GM23338 (cell line): Measurements from ENCODE around the gene M6PR. TPM values are rescaled to one million over a fixed set of nuclear protein-coding genes. Genes with fewer than 3 reads are reported as not detected.

Experiments used
- ATAC-seq: fragments of 200-7000 bp; cut with Tn5 transposase; 3 replicates; pipeline ENCODE4 v1.9.1; 2020
- DNase-seq: peaks from one replicate; pipeline ENCODE4 v3.0.0-alpha.2; 2015; ENCODE audit warnings: low spot score
- H2AFZ ChIP-seq: fragments of 200-600 bp; sonication (generic); 2 replicates; pipeline ENCODE4 v1.8.0; 2016; ENCODE audit warnings: antibody characterized with exemption, mild to moderate bottlenecking, moderate library complexity
- H3F3A ChIP-seq: fragments of 200-600 bp; sonication (generic); replicated peaks from 2 replicates; pipeline ENCODE4 v1.8.0; 2017; ENCODE audit warnings: antibody characterized with exemption, mixed run types, low read depth
- H3K27ac ChIP-seq: fragments of 200-600 bp; sonication (generic); 2 replicates; pipeline ENCODE4 v1.6.1; 2016; ENCODE audit warnings: low read depth
- H3K27me3 ChIP-seq: fragments of 200-600 bp; sonication (generic); 2 replicates; pipeline ENCODE4 v1.8.0; 2016; ENCODE audit warnings: mild to moderate bottlenecking, mixed run types, moderate library complexity; ENCODE audit not compliant: insufficient read depth
- H3K36me3 ChIP-seq: fragments of 200-600 bp; sonication (generic); 2 replicates; pipeline ENCODE4 v1.8.0; 2016; ENCODE audit warnings: mild to moderate bottlenecking; ENCODE audit not compliant: insufficient read depth
- H3K4me1 ChIP-seq: fragments of 200-600 bp; sonication (generic); 2 replicates; pipeline ENCODE4 v1.8.0; 2016; ENCODE audit warnings: mild to moderate bottlenecking, moderate library complexity; ENCODE audit not compliant: insufficient read depth
- H3K4me2 ChIP-seq: fragments of 200-600 bp; sonication (generic); 2 replicates; pipeline ENCODE4 v1.7.1; 2017; ENCODE audit warnings: mixed run types
- H3K4me3 ChIP-seq: fragments of 200-600 bp; sonication (generic); 2 replicates; pipeline ENCODE4 v1.6.1; 2016; ENCODE audit warnings: mixed run types
- H3K79me2 ChIP-seq: fragments of 200-600 bp; sonication (generic); replicated peaks from 2 replicates; pipeline ENCODE4 v1.8.0; 2017; ENCODE audit warnings: mild to moderate bottlenecking; ENCODE audit not compliant: insufficient read depth
- H3K9me2 ChIP-seq: fragments of 200-600 bp; sonication (generic); 2 replicates; pipeline ENCODE4 v1.8.0; 2017; ENCODE audit not compliant: insufficient read depth
- H4K20me1 ChIP-seq: fragments of 200-600 bp; sonication (generic); replicated peaks from 2 replicates; pipeline ENCODE4 v1.8.0; 2017; ENCODE audit warnings: mild to moderate bottlenecking; ENCODE audit not compliant: insufficient read depth
- H3K27ac Mint-ChIP-seq: 2 replicates; pipeline ENCODE4 v1.8.0; 2020; ENCODE audit warnings: inconsistent platforms, mild to moderate bottlenecking, moderate library complexity, mixed read lengths
- H3K27me3 Mint-ChIP-seq: 3 replicates; pipeline ENCODE4 v1.8.0; 2022; ENCODE audit warnings: low read depth, mild to moderate bottlenecking, moderate library complexity, mixed read lengths, inconsistent platforms; ENCODE audit not compliant: insufficient read depth, poor library complexity
- H3K36me3 Mint-ChIP-seq: 3 replicates; pipeline ENCODE4 v1.8.0; 2021; ENCODE audit warnings: low read depth, mild to moderate bottlenecking, inconsistent platforms, moderate library complexity, mixed read lengths
- H3K4me1 Mint-ChIP-seq: 3 replicates; pipeline ENCODE4 v1.8.0; 2020; ENCODE audit warnings: mild to moderate bottlenecking, inconsistent platforms, mixed read lengths
- H3K4me3 Mint-ChIP-seq: 3 replicates; pipeline ENCODE4 v1.8.0; 2021; ENCODE audit warnings: moderate library complexity, mild to moderate bottlenecking, inconsistent platforms, mixed read lengths
- H3K9me3 Mint-ChIP-seq: 3 replicates; pipeline ENCODE4 v1.8.0; 2020; ENCODE audit warnings: moderate library complexity, mild to moderate bottlenecking, inconsistent platforms, mixed read lengths
- CREB1 ChIP-seq: fragments of 250-450 bp; sonication (Bioruptor Pico); IDR thresholded peaks from 2 replicates; pipeline ENCODE4 v1.5.0; 2020; ENCODE audit warnings: low read depth, mild to moderate bottlenecking, moderate library complexity
- EZH2phosphoT487 ChIP-seq: fragments of 200-600 bp; sonication (generic); IDR thresholded peaks from one replicate; pipeline ENCODE4 v1.8.1; 2018; ENCODE audit warnings: antibody characterized with exemption; ENCODE audit not compliant: unreplicated experiment
- JUNB ChIP-seq: IDR thresholded peaks from one replicate; pipeline ENCODE4 v1.6.1; 2016; ENCODE audit warnings: antibody characterized with exemption; ENCODE audit not compliant: unreplicated experiment
- NANOG ChIP-seq: IDR thresholded peaks from 2 replicates; pipeline ENCODE4 v1.6.1; 2016; ENCODE audit warnings: antibody characterized with exemption, borderline replicate concordance
- POLR2AphosphoS5 ChIP-seq: IDR thresholded peaks from 2 replicates; pipeline ENCODE4 v1.6.1; 2016; ENCODE audit warnings: antibody characterized with exemption, low read depth
- STAT1 ChIP-seq: IDR thresholded peaks from one replicate; pipeline ENCODE4 v1.6.1; 2016; ENCODE audit warnings: antibody characterized with exemption; ENCODE audit not compliant: unreplicated experiment
- ZNF114 ChIP-seq: fragments of 250-450 bp; sonication (Bioruptor Pico); IDR thresholded peaks from 2 replicates; pipeline ENCODE4 v1.5.0; 2020; ENCODE audit warnings: mild to moderate bottlenecking, moderate library complexity
- ZNF331 ChIP-seq: fragments of 250-450 bp; sonication (Bioruptor Pico); IDR thresholded peaks from 2 replicates; pipeline ENCODE4 v1.5.0; 2020; ENCODE audit warnings: low read depth, mild to moderate bottlenecking, moderate library complexity
- polyA plus RNA-seq: library from polyadenylated mRNA; unstranded; fragments of >200 nt; fragmentation: Nextera tagmentation; extraction: Ambion mirVana; gene quantifications from 2 replicates; pipeline ENCODE4 v1.2.1, GENCODE V29; 2016
- total RNA-seq: library from RNA; depleted of rRNA; stranded (reverse); fragments of >200 nt; shearing (Covaris generic); gene quantifications from 2 replicates; pipeline ENCODE4 v1.2.3, GENCODE V29; 2014
- TF ChIP-seq, protein P1 (sequence below), 2 experiments: fragments of 200-600 bp in 1 of 2; sonication (generic) in 1 of 2; conservative IDR thresholded peaks; 2 replicates each; pipeline versions ENCODE4 v1.5.1 to v1.6.1; 2016 to 2017; ENCODE audit warnings: antibody characterized with exemption in 2 of 2, low read depth in 2 of 2, mild to moderate bottlenecking in 2 of 2, moderate library complexity in 1 of 2
- TF ChIP-seq, protein P2 (sequence below): IDR thresholded peaks from 2 replicates; pipeline ENCODE4 v1.6.1; 2016; ENCODE audit warnings: antibody characterized with exemption
- TF ChIP-seq, protein P3 (sequence below): IDR thresholded peaks from one replicate; pipeline ENCODE4 v1.6.1; 2018; ENCODE audit warnings: antibody characterized with exemption; ENCODE audit not compliant: unreplicated experiment
- TF ChIP-seq, protein P4 (sequence below): fragments of 250-450 bp; sonication (Bioruptor Pico); IDR thresholded peaks from 2 replicates; pipeline ENCODE4 v1.5.0; 2020; ENCODE audit warnings: mild to moderate bottlenecking, moderate library complexity

M6PR gene
- total and polyA plus RNA-seq, 2 experiments from 2014 or later, result 103 to 147 TPM

DNA sequence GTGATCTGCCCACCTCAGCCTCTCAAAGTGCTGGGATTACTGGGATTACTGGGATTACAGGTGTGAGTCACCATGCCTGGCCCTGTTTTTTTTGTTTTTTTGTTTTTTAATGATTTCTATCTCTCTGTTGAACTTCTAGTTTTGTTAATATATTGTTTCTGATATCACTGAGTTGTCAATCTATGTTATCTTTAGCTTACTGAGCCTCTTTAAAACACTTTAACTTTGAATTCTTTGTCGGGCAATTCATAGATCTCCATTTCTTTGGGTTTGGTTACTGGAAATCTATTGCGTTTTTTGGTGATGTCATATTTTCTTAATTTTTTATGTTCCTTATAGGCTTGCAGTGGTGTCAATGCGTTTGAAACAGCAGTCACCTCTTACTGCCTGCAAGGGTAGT, 30.7 kb upstream of the M6PR start:
- no peak overlapping the region for H2AFZ ChIP-seq
- Mint-ChIP-seq H3K4me1 (no peaks in the 10 kb centered on the region; the same call in 2 of the 3 replicates), H3K36me3 (no peaks in the 10 kb centered on the region; the same call in 2 of the 3 replicates), H3K9me3 (no peaks in the 10 kb centered on the region; the same call in 2 of the 3 replicates), H3K27me3 (peaks cover 3% of the 10 kb centered on the region), H3K27ac (no peak overlapping the region), H3K4me3 (no peak overlapping the region)
- H3K27ac ChIP-seq, result no peak overlapping the region
- H3K9me2 ChIP-seq, result no peaks in the 10 kb centered on the region
- H3K4me2 ChIP-seq, result no peak overlapping the region
- DNase-seq, result no peak
- no peaks in the 10 kb centered on the region for H3F3A ChIP-seq
- no peaks in the 10 kb centered on the region for H3K79me2 ChIP-seq
- H3K4me1 ChIP-seq, result no peaks in the 10 kb centered on the region
- TF ChIP-seq, protein P1, sequence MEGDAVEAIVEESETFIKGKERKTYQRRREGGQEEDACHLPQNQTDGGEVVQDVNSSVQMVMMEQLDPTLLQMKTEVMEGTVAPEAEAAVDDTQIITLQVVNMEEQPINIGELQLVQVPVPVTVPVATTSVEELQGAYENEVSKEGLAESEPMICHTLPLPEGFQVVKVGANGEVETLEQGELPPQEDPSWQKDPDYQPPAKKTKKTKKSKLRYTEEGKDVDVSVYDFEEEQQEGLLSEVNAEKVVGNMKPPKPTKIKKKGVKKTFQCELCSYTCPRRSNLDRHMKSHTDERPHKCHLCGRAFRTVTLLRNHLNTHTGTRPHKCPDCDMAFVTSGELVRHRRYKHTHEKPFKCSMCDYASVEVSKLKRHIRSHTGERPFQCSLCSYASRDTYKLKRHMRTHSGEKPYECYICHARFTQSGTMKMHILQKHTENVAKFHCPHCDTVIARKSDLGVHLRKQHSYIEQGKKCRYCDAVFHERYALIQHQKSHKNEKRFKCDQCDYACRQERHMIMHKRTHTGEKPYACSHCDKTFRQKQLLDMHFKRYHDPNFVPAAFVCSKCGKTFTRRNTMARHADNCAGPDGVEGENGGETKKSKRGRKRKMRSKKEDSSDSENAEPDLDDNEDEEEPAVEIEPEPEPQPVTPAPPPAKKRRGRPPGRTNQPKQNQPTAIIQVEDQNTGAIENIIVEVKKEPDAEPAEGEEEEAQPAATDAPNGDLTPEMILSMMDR (conservative IDR thresholded peaks at IDR 0.05; ENCODE audit: low read depth in 2 of 2), result no peak
- TF ChIP-seq, protein P2, sequence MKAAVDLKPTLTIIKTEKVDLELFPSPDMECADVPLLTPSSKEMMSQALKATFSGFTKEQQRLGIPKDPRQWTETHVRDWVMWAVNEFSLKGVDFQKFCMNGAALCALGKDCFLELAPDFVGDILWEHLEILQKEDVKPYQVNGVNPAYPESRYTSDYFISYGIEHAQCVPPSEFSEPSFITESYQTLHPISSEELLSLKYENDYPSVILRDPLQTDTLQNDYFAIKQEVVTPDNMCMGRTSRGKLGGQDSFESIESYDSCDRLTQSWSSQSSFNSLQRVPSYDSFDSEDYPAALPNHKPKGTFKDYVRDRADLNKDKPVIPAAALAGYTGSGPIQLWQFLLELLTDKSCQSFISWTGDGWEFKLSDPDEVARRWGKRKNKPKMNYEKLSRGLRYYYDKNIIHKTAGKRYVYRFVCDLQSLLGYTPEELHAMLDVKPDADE, result no peak
- TF ChIP-seq, protein P3, sequence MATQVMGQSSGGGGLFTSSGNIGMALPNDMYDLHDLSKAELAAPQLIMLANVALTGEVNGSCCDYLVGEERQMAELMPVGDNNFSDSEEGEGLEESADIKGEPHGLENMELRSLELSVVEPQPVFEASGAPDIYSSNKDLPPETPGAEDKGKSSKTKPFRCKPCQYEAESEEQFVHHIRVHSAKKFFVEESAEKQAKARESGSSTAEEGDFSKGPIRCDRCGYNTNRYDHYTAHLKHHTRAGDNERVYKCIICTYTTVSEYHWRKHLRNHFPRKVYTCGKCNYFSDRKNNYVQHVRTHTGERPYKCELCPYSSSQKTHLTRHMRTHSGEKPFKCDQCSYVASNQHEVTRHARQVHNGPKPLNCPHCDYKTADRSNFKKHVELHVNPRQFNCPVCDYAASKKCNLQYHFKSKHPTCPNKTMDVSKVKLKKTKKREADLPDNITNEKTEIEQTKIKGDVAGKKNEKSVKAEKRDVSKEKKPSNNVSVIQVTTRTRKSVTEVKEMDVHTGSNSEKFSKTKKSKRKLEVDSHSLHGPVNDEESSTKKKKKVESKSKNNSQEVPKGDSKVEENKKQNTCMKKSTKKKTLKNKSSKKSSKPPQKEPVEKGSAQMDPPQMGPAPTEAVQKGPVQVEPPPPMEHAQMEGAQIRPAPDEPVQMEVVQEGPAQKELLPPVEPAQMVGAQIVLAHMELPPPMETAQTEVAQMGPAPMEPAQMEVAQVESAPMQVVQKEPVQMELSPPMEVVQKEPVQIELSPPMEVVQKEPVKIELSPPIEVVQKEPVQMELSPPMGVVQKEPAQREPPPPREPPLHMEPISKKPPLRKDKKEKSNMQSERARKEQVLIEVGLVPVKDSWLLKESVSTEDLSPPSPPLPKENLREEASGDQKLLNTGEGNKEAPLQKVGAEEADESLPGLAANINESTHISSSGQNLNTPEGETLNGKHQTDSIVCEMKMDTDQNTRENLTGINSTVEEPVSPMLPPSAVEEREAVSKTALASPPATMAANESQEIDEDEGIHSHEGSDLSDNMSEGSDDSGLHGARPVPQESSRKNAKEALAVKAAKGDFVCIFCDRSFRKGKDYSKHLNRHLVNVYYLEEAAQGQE, result no peak
- TF ChIP-seq JUNB, result no peak
- no peak for TF ChIP-seq ZNF331
- no peak for TF ChIP-seq NANOG
- no peak for TF ChIP-seq CREB1 (CRISPR knock-in tag)
- TF ChIP-seq, protein P4, sequence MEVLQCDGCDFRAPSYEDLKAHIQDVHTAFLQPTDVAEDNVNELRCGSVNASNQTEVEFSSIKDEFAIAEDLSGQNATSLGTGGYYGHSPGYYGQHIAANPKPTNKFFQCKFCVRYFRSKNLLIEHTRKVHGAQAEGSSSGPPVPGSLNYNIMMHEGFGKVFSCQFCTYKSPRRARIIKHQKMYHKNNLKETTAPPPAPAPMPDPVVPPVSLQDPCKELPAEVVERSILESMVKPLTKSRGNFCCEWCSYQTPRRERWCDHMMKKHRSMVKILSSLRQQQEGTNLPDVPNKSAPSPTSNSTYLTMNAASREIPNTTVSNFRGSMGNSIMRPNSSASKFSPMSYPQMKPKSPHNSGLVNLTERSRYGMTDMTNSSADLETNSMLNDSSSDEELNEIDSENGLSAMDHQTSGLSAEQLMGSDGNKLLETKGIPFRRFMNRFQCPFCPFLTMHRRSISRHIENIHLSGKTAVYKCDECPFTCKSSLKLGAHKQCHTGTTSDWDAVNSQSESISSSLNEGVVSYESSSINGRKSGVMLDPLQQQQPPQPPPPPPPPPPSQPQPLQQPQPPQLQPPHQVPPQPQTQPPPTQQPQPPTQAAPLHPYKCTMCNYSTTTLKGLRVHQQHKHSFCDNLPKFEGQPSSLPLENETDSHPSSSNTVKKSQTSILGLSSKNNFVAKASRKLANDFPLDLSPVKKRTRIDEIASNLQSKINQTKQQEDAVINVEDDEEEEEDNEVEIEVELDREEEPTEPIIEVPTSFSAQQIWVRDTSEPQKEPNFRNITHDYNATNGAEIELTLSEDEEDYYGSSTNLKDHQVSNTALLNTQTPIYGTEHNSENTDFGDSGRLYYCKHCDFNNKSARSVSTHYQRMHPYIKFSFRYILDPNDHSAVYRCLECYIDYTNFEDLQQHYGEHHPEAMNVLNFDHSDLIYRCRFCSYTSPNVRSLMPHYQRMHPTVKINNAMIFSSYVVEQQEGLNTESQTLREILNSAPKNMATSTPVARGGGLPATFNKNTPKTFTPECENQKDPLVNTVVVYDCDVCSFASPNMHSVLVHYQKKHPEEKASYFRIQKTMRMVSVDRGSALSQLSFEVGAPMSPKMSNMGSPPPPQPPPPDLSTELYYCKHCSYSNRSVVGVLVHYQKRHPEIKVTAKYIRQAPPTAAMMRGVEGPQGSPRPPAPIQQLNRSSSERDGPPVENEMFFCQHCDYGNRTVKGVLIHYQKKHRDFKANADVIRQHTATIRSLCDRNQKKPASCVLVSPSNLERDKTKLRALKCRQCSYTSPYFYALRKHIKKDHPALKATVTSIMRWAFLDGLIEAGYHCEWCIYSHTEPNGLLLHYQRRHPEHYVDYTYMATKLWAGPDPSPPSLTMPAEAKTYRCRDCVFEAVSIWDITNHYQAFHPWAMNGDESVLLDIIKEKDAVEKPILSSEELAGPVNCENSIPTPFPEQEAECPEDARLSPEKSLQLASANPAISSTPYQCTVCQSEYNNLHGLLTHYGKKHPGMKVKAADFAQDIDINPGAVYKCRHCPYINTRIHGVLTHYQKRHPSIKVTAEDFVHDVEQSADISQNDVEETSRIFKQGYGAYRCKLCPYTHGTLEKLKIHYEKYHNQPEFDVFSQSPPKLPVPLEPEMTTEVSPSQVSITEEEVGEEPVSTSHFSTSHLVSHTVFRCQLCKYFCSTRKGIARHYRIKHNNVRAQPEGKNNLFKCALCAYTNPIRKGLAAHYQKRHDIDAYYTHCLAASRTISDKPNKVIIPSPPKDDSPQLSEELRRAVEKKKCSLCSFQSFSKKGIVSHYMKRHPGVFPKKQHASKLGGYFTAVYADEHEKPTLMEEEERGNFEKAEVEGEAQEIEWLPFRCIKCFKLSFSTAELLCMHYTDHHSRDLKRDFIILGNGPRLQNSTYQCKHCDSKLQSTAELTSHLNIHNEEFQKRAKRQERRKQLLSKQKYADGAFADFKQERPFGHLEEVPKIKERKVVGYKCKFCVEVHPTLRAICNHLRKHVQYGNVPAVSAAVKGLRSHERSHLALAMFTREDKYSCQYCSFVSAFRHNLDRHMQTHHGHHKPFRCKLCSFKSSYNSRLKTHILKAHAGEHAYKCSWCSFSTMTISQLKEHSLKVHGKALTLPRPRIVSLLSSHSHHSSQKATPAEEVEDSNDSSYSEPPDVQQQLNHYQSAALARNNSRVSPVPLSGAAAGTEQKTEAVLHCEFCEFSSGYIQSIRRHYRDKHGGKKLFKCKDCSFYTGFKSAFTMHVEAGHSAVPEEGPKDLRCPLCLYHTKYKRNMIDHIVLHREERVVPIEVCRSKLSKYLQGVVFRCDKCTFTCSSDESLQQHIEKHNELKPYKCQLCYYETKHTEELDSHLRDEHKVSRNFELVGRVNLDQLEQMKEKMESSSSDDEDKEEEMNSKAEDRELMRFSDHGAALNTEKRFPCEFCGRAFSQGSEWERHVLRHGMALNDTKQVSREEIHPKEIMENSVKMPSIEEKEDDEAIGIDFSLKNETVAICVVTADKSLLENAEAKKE (CRISPR knock-in tag), result no peak
- TF ChIP-seq STAT1, result no peak
- no peak for TF ChIP-seq EZH2phosphoT487
- TF ChIP-seq POLR2AphosphoS5, result no peak
- TF ChIP-seq ZNF114 (CRISPR knock-in tag), result no peak
- H3K27me3 ChIP-seq, result no peaks in the 10 kb centered on the region
- no peak overlapping the region for H3K4me3 ChIP-seq
- H3K36me3 ChIP-seq, result no peaks in the 10 kb centered on the region
- ATAC-seq, result no peak
- H4K20me1 ChIP-seq, result no peaks in the 10 kb centered on the region
